Measurements from ENCODE around the gene LAT. TPM values are rescaled to one million over a fixed set of nuclear protein-coding genes. Genes with fewer than 3 reads are reported as not detected.

The LAT gene
- total RNA-seq (2016; rRNA removed; fragmentation: Illumina TruSeq; extraction: Trizol): 0.28 and 2.0 TPM in 2 replicates
- total RNA-seq (2016; cell fraction: cytosol; rRNA removed; fragmentation: Illumina TruSeq; extraction: Trizol; ENCODE audit: low read depth): 0.71 and 1.1 TPM in 2 replicates
- total RNA-seq (2016; cell fraction: insoluble cytoplasmic fraction; rRNA removed; fragmentation: Illumina TruSeq; extraction: Trizol): 0.19 and 2.0 TPM in 2 replicates
- 1.5 and 1.8 TPM in 2 replicates for total RNA-seq (2016; cell fraction: membrane; rRNA removed; fragmentation: Illumina TruSeq; extraction: Trizol)
- total RNA-seq (2016; cell fraction: nucleus; rRNA removed; fragmentation: Illumina TruSeq; extraction: Trizol): 2.0 and 3.6 TPM in 2 replicates
- polyA plus RNA-seq (2011; rRNA removed): 3.0 and 4.3 TPM in 2 replicates
- polyA plus RNA-seq (2011; cell fraction: cytosol; rRNA removed): 1.2 and 1.3 TPM in 2 replicates
- 42.2 and 55.6 TPM in 2 replicates for polyA plus RNA-seq (2011; cell fraction: nucleus; rRNA removed)
- polyA plus RNA-seq (2012): 2.4 and 3.0 TPM in 2 replicates
- polyA plus RNA-seq (2016; cell fraction: cytosol; fragmentation: Illumina TruSeq; extraction: Trizol; ENCODE audit: low read depth): 1.5 and 2.0 TPM in 2 replicates
- 0.61 and 1.5 TPM in 2 replicates for polyA plus RNA-seq (2016; cell fraction: insoluble cytoplasmic fraction; fragmentation: Illumina TruSeq; extraction: Trizol; ENCODE audit: low read depth)
- 0.76 and 1.3 TPM in 2 replicates for polyA plus RNA-seq (2016; cell fraction: membrane; fragmentation: Illumina TruSeq; extraction: Trizol; ENCODE audit: low read depth)
- 21.1 and 21.3 TPM in 2 replicates for polyA plus RNA-seq (2016; cell fraction: nucleus; fragmentation: Illumina TruSeq; extraction: Trizol; ENCODE audit: insufficient read depth, low read depth)
- polyA minus RNA-seq (2011; rRNA and poly(A)+ RNA removed; ENCODE audit: low replicate concordance): 0.65 and 2.3 TPM in 2 replicates
- polyA minus RNA-seq (2011; cell fraction: cytosol; rRNA and poly(A)+ RNA removed): not detected in 2 replicates
- polyA minus RNA-seq (2011; cell fraction: nucleus; rRNA and poly(A)+ RNA removed): 3.9 and 4.8 TPM in 2 replicates
- Bru-seq, nascent RNA: percentile 42 among the genes with signal in this experiment
- percentile 55 among the genes with signal in this experiment for BruChase-seq, experiment 1, labeled RNA remaining after a 6-hour chase
- BruChase-seq, experiment 2, labeled RNA remaining after a 2-hour chase: percentile 53 among the genes with signal in this experiment
- long read RNA-seq, experiment 1, partial matches to known transcripts: 0 of 1 reads
- long read RNA-seq, experiment 1, other reads (novel, unspliced or antisense): 1 of 1 reads
- long read RNA-seq, experiment 2, partial matches to known transcripts: 1 of 2 reads
- long read RNA-seq, experiment 2, other reads (novel, unspliced or antisense): 1 of 2 reads

- TF ChIP-seq ZNF770 (CRISPR knock-in tag; IDR thresholded peaks at IDR 0.05) (peak; percentile 40; the same call in 1 of the 2 replicates), MYPOP (CRISPR knock-in tag; IDR thresholded peaks at IDR 0.05) (no peak), RBFOX2 (IDR thresholded peaks at IDR 0.05; ENCODE audit: low read depth, low read length) (0 out of 2 replicates have a peak, but pooled peaks have one; percentile 14), AGO2 (optimal IDR thresholded peaks at IDR 0.05; ENCODE audit: low read depth, low read length) (peak; percentile 10)
- ATAC-seq: peak; percentile 9; the same call in 2 of the 3 replicates
- Histone ChIP-seq H4K20me1 (ENCODE audit: insufficient read depth, low read length) (no peaks in the 10 kb centered on the region; the same call in 1 of the 2 replicates), H3K9ac (ENCODE audit: insufficient read depth, low read depth, low read length) (no peak within 1 kb of the TSS), H3K4me2 (ENCODE audit: low read depth, low read length) (no peak within 1 kb of the TSS), H3K27me3 (ENCODE audit: control insufficient read depth in 1 of 2, insufficient read depth in 2 of 2, low read length in 2 of 2) (no peaks in the 10 kb centered on the region), H3K9me3 (ENCODE audit: low read length) (no peaks in the 10 kb centered on the region), H2AFZ (ENCODE audit: low read length) (no peak within 1 kb of the TSS), H3K27ac (ENCODE audit: extremely low read length, insufficient read depth, low read length) (no peak within 1 kb of the TSS), H3K4me1 (ENCODE audit: insufficient read depth, low read length) (no peaks in the 10 kb centered on the region), H3K4me3 (replicated peaks in 1 of 3; ENCODE audit: insufficient read depth in 1 of 3, low read depth in 2 of 3, low read length in 3 of 3) (no peak within 1 kb of the TSS), H3K79me2 (ENCODE audit: insufficient read depth, low read length) (no peaks in the 10 kb centered on the region), H3K36me3 (replicated peaks in 1 of 2; ENCODE audit: control insufficient read depth in 1 of 2, insufficient read depth in 2 of 2, low read length in 2 of 2) (peaks cover 15 to 45% of the 10 kb centered on the region in 2 experiments)
- no TSS peak for BruUV-seq (replicated peaks)
- 93% methylated on average over 12 of the region's 24 CpGs for WGBS (ENCODE audit: low lambda C conversion rate)
- in situ Hi-C loops (cut with HindIII; ENCODE audit: extremely low pct_ligation_motif_present, low pct_unique_long_range_greater_than_20kb): no loop called here
- FAIRE-seq: no peak
- intact Hi-C loops (cut with micrococcal nuclease; ENCODE audit: unreplicated experiment): no loop called here
- ChIA-PET CTCF (ENCODE audit: low intra/inter-chr PET ratio, low total read pairs) (no interaction called here), POLR2A (interaction anchor here (1.0 kb wide), 1 partner anchor 34 kb away, joined by 3 read pairs; the partner anchor contains the start of gene NFATC2IP)
- no peak for DNase-seq (ENCODE audit: low spot score)
These were observed at the start of gene LAT for GRCh38 chr16:28984619-28985135. Gene LAT, plus strand, starts transcription at chr16:28985052. Its CDS starts 366 bp downstream, at chr16:28985418.

Data from HepG2 (cell line).